GM04504 (cell line): ENCODE data around the gene EYS.

ENCODE experiments used
- DNase-seq: peaks from one replicate; pipeline ENCODE4 v3.0.0-alpha.2; 2012; ENCODE audit warnings: low read depth

EYS gene

GRCh38 chr6:64590965-64591675 lies 1115.9 kb downstream of the EYS start:
- no peak for DNase-seq

GRCh38 chr6:64589961-64590360 lies 1117.1 kb downstream of the EYS start:
- no peak for DNase-seq

- DNase-seq, result no peak
Measured at GRCh38 chr6:64580346-64580745, 1126.7 kb downstream of the EYS start.

- DNase-seq, result no peak
Measured at GRCh38 chr6:64553249-64553786, 1153.7 kb downstream of the EYS start.

- no peak for DNase-seq
Measured at GRCh38 chr6:64547594-64548268, 1159.3 kb downstream of the EYS start.

- no peak for DNase-seq
Measured at GRCh38 chr6:64539917-64540316, 1167.1 kb downstream of the EYS start.

- DNase-seq, result no peak
Measured at GRCh38 chr6:64538722-64539121, 1168.3 kb downstream of the EYS start.

GRCh38 chr6:64527899-64528298 lies 1179.1 kb downstream of the EYS start:
- DNase-seq, result no peak

GRCh38 chr6:64522859-64523258 lies 1184.2 kb downstream of the EYS start:
- no peak for DNase-seq

GRCh38 chr6:64520050-64520449 lies 1187.0 kb downstream of the EYS start:
- DNase-seq, result peak; percentile 3

- no peak for DNase-seq
Measured at GRCh38 chr6:64516393-64516792, 1190.6 kb downstream of the EYS start.

- DNase-seq, result no peak
Measured at GRCh38 chr6:64507661-64508060, 1199.4 kb downstream of the EYS start.

GRCh38 chr6:64505312-64505711 lies 1201.7 kb downstream of the EYS start:
- no peak for DNase-seq

GRCh38 chr6:64504503-64504902 lies 1202.5 kb downstream of the EYS start:
- DNase-seq, result no peak

- DNase-seq, result no peak
Measured at GRCh38 chr6:64502801-64503200, 1204.2 kb downstream of the EYS start.

GRCh38 chr6:64497634-64498033 lies 1209.4 kb downstream of the EYS start:
- DNase-seq, result no peak

- DNase-seq, result no peak
Measured at GRCh38 chr6:64489763-64490162, 1217.3 kb downstream of the EYS start.

GRCh38 chr6:64486578-64487351 lies 1220.3 kb downstream of the EYS start:
- DNase-seq, result no peak

- no peak for DNase-seq
Measured at GRCh38 chr6:64483956-64484499, 1223.0 kb downstream of the EYS start.

- DNase-seq, result no peak
Measured at GRCh38 chr6:64482631-64483030, 1224.4 kb downstream of the EYS start.

GRCh38 chr6:64479134-64479533 lies 1227.9 kb downstream of the EYS start:
- no peak for DNase-seq

- DNase-seq, result no peak
Measured at GRCh38 chr6:64477391-64477790, 1229.6 kb downstream of the EYS start.
